Prostate gland (tissue), 2 donors: ENCODE measurements around the gene WDFY1. TPM values are rescaled to one million over a fixed set of nuclear protein-coding genes. Genes with fewer than 3 reads are reported as not detected.

Experiments
- DNase-seq: peaks from one replicate; pipeline ENCODE4 v3.0.0-alpha.2; 2019; ENCODE audit warnings: low spot score
- H3K27ac ChIP-seq, 2 donors: fragments of 200-600 bp; sonication (generic); 2 replicates each; pipeline ENCODE4 v1.5.1; 2017 to 2019
- H3K27me3 ChIP-seq: fragments of 200-600 bp; sonication (generic); replicated peaks from 2 replicates; pipeline ENCODE4 v1.5.1; 2019; ENCODE audit not compliant: insufficient read depth
- H3K36me3 ChIP-seq, 2 donors: fragments of 200-600 bp; sonication (generic); 1 replicate in 1 of 2; 2 replicates in 1 of 2; pipeline versions ENCODE4 v1.5.1 to v1.8.1; 2017 to 2019
- H3K4me1 ChIP-seq: fragments of 200-600 bp; sonication (generic); replicated peaks from 2 replicates; pipeline ENCODE4 v1.5.1; 2019
- H3K4me3 ChIP-seq, 2 donors: fragments of 200-600 bp; sonication (generic); 2 replicates each; pipeline ENCODE4 v1.5.1; 2017 to 2019
- H3K9me3 ChIP-seq: fragments of 200-600 bp; sonication (generic); 2 replicates; pipeline ENCODE4 v1.5.1; 2017
- CTCF ChIP-seq, 4 experiments: fragments of 200-600 bp in 2 of 4; fragments of 450-650 bp in 2 of 4; sonication (generic) in 2 of 4; IDR thresholded peaks; 1 replicate in 3 of 4; 2 replicates in 1 of 4; pipeline ENCODE4 v1.5.1; 2016 to 2019; ENCODE audit warnings: antibody characterized with exemption in 4 of 4, mild to moderate bottlenecking in 2 of 4, moderate library complexity in 2 of 4
- POLR2A ChIP-seq: fragments of 450-650 bp; IDR thresholded peaks from one replicate; pipeline ENCODE4 v1.6.1; 2016; ENCODE audit warnings: antibody characterized with exemption, mild to moderate bottlenecking
- POLR2AphosphoS5 ChIP-seq: sonication (generic); formaldehyde crosslinking; IDR thresholded peaks from one replicate; pipeline ENCODE4 v1.6.1; 2017; ENCODE audit warnings: antibody characterized with exemption
- WGBS: methylation state at CpG from one replicate; pipeline ENCODE4 v1.1.5; 2018; 5-methylcytosine and 5-hydroxymethylcytosine counted together
- intact Hi-C: fragments of 100-400 bp; cut with DNase I; formaldehyde crosslinking; loops from one replicate; pipeline ENCODE4 v1.14.2; 2022
- total RNA-seq, 2 donors: library from RNA; depleted of rRNA; stranded (reverse); fragments of >200 nt; gene quantifications; one replicate each; pipeline ENCODE4 v1.1.0, GENCODE V29; 2016

Gene WDFY1
- total RNA-seq, 2 donors from 2014 or later = 38.8 to 42.9 TPM

- Histone ChIP-seq H3K27ac (no peak overlapping the region), H3K4me1 (no peaks in the 10 kb centered on the region), H3K9me3 (no peaks in the 10 kb centered on the region), H3K4me3 (no peak overlapping the region), H3K36me3 (no peaks in the 10 kb centered on the region), H3K27me3 (no peaks in the 10 kb centered on the region)
- TF ChIP-seq POLR2AphosphoS5 = no peak
- TF ChIP-seq CTCF (IDR thresholded peaks at IDR 0.05) = no peak
- no peak for TF ChIP-seq POLR2A
- intact Hi-C loops = no loop called here
- no peak for DNase-seq
- WGBS = 89% methylated on average over 3 of the region's 3 CpGs
Observed at GRCh38 chr2:223853425-223853837, 91.7 kb downstream of the WDFY1 start.

- Histone ChIP-seq H3K4me1 (no peaks in the 10 kb centered on the region), H3K36me3 (no peaks in the 10 kb centered on the region), H3K4me3 (no peak overlapping the region), H3K27me3 (no peaks in the 10 kb centered on the region), H3K9me3 (no peaks in the 10 kb centered on the region), H3K27ac (no peak overlapping the region)
- TF ChIP-seq POLR2AphosphoS5 (no peak), POLR2A (no peak), CTCF (IDR thresholded peaks at IDR 0.05) (no peak)
- WGBS = 84% methylated on average over 3 of the region's 3 CpGs
- no peak for DNase-seq
- intact Hi-C loops = no loop called here
Observed at GRCh38 chr2:223852281-223852795, 92.8 kb downstream of the WDFY1 start.

GRCh38 chr2:223847410-223847809 is 97.7 kb downstream of the WDFY1 start:
- DNase-seq = no peak
- WGBS = 95% methylated on average over 7 of the region's 7 CpGs

GRCh38 chr2:223846515-223846914 is 98.6 kb downstream of the WDFY1 start:
- TF ChIP-seq CTCF (IDR thresholded peaks at IDR 0.05) (no peak), POLR2AphosphoS5 (no peak), POLR2A (no peak)
- DNase-seq = no peak
- Histone ChIP-seq H3K27me3 (no peaks in the 10 kb centered on the region), H3K4me3 (no peak overlapping the region), H3K9me3 (no peaks in the 10 kb centered on the region), H3K36me3 (no peaks in the 10 kb centered on the region), H3K27ac (no peak overlapping the region), H3K4me1 (no peaks in the 10 kb centered on the region)
- intact Hi-C loops = no loop called here
- WGBS = 87% methylated on average over 1 of the region's 1 CpG

More at GRCh38 chr2:223847410-223847809, 97.7 kb downstream of the WDFY1 start:
- no peaks in the 10 kb centered on the region for H3K36me3 ChIP-seq
- H3K9me3 ChIP-seq = no peaks in the 10 kb centered on the region
- TF ChIP-seq POLR2A (no peak), POLR2AphosphoS5 (no peak), CTCF (IDR thresholded peaks at IDR 0.05) (no peak)
- no peak overlapping the region for H3K27ac ChIP-seq
- intact Hi-C loops = no loop called here
- no peaks in the 10 kb centered on the region for H3K4me1 ChIP-seq
- no peak overlapping the region for H3K4me3 ChIP-seq
- H3K27me3 ChIP-seq = no peaks in the 10 kb centered on the region

- no peaks in the 10 kb centered on the region for H3K36me3 ChIP-seq
- H3K27me3 ChIP-seq = no peaks in the 10 kb centered on the region
- WGBS = 54% methylated on average over 3 of the region's 3 CpGs
- H3K4me3 ChIP-seq = no peak overlapping the region
- DNase-seq = peak; percentile 64
- TF ChIP-seq POLR2A (no peak), POLR2AphosphoS5 (peak; percentile 88), CTCF (IDR thresholded peaks at IDR 0.05) (no peak)
- peaks cover 8% of the 10 kb centered on the region for H3K4me1 ChIP-seq
- intact Hi-C loops = no loop called here
- H3K27ac ChIP-seq = peak overlapping the region; percentile 69 to 76
- H3K9me3 ChIP-seq = no peaks in the 10 kb centered on the region
Observed at GRCh38 chr2:223841436-223842190, 103.5 kb downstream of the WDFY1 start.
